T-helper 1 cell (primary cell): ENCODE data around the gene FILIP1.

Experiments
- DNase-seq, 5 donors: peaks; one replicate each; pipeline ENCODE4 v3.0.0-alpha.2; 2012 to 2020

The FILIP1 gene

GRCh38 chr6:75257343-75258087, 236.1 kb downstream of the FILIP1 start:
- no peak for DNase-seq

GRCh38 chr6:75250552-75250951, 243.0 kb downstream of the FILIP1 start:
- DNase-seq: no peak

DNA sequence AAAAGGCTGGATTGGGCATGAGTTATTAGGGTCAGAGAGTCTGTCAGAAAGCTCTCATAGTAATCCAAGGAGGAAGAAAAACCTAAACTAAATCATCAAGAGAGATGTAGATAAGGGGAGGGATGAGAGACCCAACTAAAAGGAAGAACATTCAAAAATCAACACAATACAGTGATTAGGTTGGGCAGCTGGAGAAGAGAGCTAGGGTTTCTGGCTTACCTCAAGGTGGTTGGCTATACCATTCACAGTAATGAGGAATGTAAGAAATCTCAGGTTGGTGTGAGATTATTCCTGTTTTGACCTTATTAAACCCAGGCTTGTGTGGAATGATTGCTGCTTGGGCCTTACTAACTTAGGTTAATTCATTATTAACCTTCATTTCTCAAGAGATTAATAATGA, 243.8 kb downstream of the FILIP1 start:
- no peak for DNase-seq

GRCh38 chr6:75246386-75246785, 247.2 kb downstream of the FILIP1 start:
- DNase-seq: no peak

DNA sequence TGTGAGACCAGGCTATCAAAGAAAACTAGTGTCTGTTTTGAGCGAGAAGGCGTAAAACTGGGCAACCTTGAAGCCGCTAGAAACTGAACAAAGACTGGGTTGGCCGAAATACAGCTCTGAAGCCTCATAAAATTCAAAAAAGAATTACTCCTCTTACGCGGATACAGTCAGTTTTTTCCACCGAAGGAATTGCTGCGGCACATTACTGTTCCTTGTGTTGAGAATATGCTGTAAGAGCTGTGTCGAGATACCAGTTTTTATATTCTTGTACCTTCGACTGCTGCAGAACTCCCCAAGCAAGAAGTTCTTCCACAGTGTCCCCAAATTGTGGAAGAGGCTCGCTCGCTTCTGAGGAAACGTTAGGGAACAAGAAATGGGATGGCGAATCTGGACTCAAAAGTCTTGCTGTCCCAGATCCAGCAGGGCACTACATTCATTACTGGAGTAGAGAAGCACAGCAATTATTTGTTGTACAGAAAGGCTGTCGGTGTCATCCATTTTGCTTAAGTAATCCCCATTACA, 249.5 kb downstream of the FILIP1 start:
- no peak for DNase-seq

DNA sequence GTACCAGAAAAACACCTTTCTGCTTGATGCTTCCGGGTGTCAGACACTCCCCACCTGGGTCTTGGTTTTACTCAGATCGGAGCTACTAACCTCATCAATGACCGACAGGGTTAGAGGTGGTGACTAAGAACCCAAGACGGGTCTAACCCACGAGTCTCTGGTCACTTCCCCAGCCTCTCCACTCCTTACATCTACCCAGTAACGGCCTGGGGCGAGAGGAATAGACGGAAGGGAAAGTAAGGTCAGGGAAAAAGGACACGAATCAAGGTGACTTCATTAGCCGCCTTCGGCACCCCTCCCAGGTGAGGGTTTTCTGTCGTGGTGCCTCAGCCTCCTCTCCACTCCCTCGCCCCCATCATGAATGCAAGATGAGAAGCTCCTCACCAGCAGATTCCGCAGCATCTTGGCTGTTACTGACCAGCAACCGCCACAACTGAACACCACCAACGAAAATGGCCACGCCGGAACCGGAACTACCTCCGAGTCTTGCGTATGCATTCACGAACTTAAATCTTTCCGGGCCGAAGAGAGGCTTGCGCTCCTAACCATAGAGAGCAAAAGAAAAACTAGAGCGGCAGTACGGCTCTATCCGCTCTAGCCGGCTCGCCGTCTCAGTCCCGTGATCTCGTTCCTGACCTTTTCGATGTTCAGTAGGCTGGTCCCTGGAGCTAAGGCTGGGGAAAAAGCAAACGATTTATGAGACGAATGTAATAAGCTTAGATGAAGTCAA, 250.1 kb downstream of the FILIP1 start, which contains the start of gene COX7A2:
Gene COX7A2 (minus strand): TSS at position 469 of the 730 bp plus-strand sequence. CDS start 67 bp downstream, at position 402.
- peak; percentile 62 to 95 (median 76) for DNase-seq
